Aorta (tissue), 5 donors: ENCODE measurements around the gene DNER. TPM values are rescaled to one million over a fixed set of nuclear protein-coding genes. Genes with fewer than 3 reads are reported as not detected.

Experiments used
- ATAC-seq: fragments of 200-7000 bp; cut with Tn5 transposase; one replicate; pipeline ENCODE4 v1.9.1; 2022; ENCODE audit warnings: moderate library complexity; ENCODE audit not compliant: low FRiP score
- DNase-seq, 2 donors: peaks; one replicate each; pipeline ENCODE4 v3.0.0-alpha.2; 2020
- H3K27ac ChIP-seq, 2 donors: one replicate each; pipeline ENCODE4 v1.5.1; 2013; ENCODE audit warnings: low read length in 2 of 2, mild to moderate bottlenecking in 2 of 2, moderate library complexity in 2 of 2, control low read depth in 1 of 2, inconsistent platforms in 1 of 2, low read depth in 1 of 2
- H3K27me3 ChIP-seq, 2 donors: one replicate each; pipeline ENCODE4 v1.6.1; 2013; ENCODE audit warnings: control low read depth in 1 of 2, low read length in 1 of 2, mild to moderate bottlenecking in 1 of 2, moderate library complexity in 1 of 2; ENCODE audit not compliant: insufficient read depth in 2 of 2, control insufficient read depth in 1 of 2
- H3K36me3 ChIP-seq, 2 donors: one replicate each; pipeline ENCODE4 v1.6.1; 2013; ENCODE audit warnings: control low read depth in 1 of 2, low read length in 1 of 2, mild to moderate bottlenecking in 1 of 2; ENCODE audit not compliant: insufficient read depth in 2 of 2, control insufficient read depth in 1 of 2
- H3K4me1 ChIP-seq, 2 donors: one replicate each; pipeline ENCODE4 v1.6.1; 2013; ENCODE audit warnings: low read length in 2 of 2, control low read depth in 1 of 2, mild to moderate bottlenecking in 1 of 2, moderate library complexity in 1 of 2; ENCODE audit not compliant: insufficient read depth in 2 of 2, control insufficient read depth in 1 of 2
- H3K4me3 ChIP-seq, 2 donors: one replicate each; pipeline ENCODE4 v1.5.1; 2013; ENCODE audit warnings: low read length in 2 of 2, control low read depth in 1 of 2, mild to moderate bottlenecking in 1 of 2
- H3K9me3 ChIP-seq: one replicate; pipeline ENCODE4 v1.6.1; 2013; ENCODE audit warnings: mild to moderate bottlenecking, low read length; ENCODE audit not compliant: control insufficient read depth
- WGBS, 2 donors: extraction: QIAGEN DNeasy Blood & Tissue Kit; methylation state at CpG; one replicate each; pipeline ENCODE4 v1.1.7; 2013; 5-methylcytosine and 5-hydroxymethylcytosine counted together
- intact Hi-C, 2 donors: fragments of 100-400 bp; cut with DNase I; formaldehyde crosslinking; loops; one replicate each; pipeline versions ENCODE4 v1.14.2 to v1.15.0; 2022
- polyA plus RNA-seq, 2 donors: library from polyadenylated mRNA; stranded (reverse); fragments of 200-250 nt; gene quantifications; one replicate each; pipeline ENCODE4 v1.2.3, GENCODE V29; 2013
- total RNA-seq, 2 donors: library from RNA; stranded (reverse); fragmentation: NEBNext Ultra II Directional; extraction: Animal tissue kit (Norgen Biotek cat#: 25700); gene quantifications; one replicate each; pipeline ENCODE4 v1.2.1, GENCODE V29; 2021
- donor health status: healthy with polysubstance abuse.
- donor health status: Bipolar disorder and iron deficiency.
- donor health status: DM: no; HTN: no; CAD: no.
- donor health status: DM: no; HTN: no; CAD: no.
- donor health status: DM: yes; HTN: yes; CAD: no.

The DNER gene
- total and polyA plus RNA-seq, 4 donors = 0.45 to 2.5 (median 1.1) TPM

GRCh38 chr2:229650901-229651300 is 63.5 kb downstream of the DNER start:
- peaks cover 1% of the 10 kb centered on the region for H3K9me3 ChIP-seq

DNA sequence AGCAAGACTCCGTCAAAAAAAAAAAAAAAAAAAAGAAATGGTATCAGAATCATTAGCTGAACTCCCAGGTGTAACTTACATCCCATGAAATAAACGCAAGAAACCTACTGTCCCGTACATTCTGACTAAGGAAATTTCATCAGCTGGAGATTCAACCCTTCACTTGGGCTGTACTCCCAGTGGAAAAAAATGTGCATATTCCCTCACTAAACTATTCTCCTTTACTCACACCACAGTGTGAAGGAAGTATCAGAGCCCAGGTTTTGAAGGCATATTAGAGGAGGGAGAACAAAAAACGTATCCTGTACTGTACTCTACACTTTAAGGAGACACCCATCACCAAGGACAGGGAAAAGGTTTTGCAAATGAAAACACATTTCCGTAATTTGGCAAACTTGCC is 64.3 kb downstream of the DNER start:
- H3K9me3 ChIP-seq = peaks cover 1% of the 10 kb centered on the region
- H3K36me3 ChIP-seq = no peaks in the 10 kb centered on the region
- peaks cover 0 to 2% of the 10 kb centered on the region in 2 donors for H3K27me3 ChIP-seq
- H3K4me3 ChIP-seq = no peak overlapping the region
- H3K4me1 ChIP-seq = no peaks in the 10 kb centered on the region
- WGBS, 2 donors = 86 to 90% methylated on average over 5 of the region's 5 CpGs
- no peak overlapping the region for H3K27ac ChIP-seq
- no peak for DNase-seq
- no peak for ATAC-seq
- intact Hi-C loops = no loop called here

More at GRCh38 chr2:229650901-229651300, 63.5 kb downstream of the DNER start:
- intact Hi-C loops = no loop called here
- no peak for ATAC-seq
- no peaks in the 10 kb centered on the region for H3K4me1 ChIP-seq
- no peaks in the 10 kb centered on the region for H3K36me3 ChIP-seq
- no peak for DNase-seq
- WGBS, 2 donors = 77 to 89% methylated on average over 3 of the region's 3 CpGs
- H3K27me3 ChIP-seq = peaks cover 0 to 2% of the 10 kb centered on the region in 2 donors
- no peak overlapping the region for H3K4me3 ChIP-seq
- no peak overlapping the region for H3K27ac ChIP-seq

GRCh38 chr2:229646186-229646723 is 68.1 kb downstream of the DNER start:
- intact Hi-C loops = no loop called here

DNA sequence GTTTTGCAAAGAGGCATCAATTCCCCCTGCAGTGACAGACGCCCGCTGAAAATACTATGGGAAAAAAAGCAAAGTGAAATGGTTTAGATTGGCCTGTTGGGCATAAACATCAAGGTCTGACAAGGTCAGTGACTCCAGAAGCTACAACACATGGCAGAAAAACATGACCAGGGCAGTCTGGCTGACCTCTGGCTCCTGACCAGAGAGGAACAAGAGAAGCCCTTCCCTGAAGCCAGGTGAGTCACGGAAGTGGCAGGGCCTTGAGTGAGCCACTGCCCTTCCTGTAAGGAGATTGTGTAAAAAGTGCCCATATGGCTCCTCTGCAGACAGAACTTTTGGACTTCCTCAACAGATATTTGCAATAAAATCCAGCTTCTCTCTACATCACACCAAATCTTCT is 72.0 kb downstream of the DNER start:
- Histone ChIP-seq H3K4me1 (no peaks in the 10 kb centered on the region), H3K27ac (no peak overlapping the region), H3K4me3 (no peak overlapping the region), H3K36me3 (no peaks in the 10 kb centered on the region), H3K27me3 (no peaks in the 10 kb centered on the region), H3K9me3 (no peaks in the 10 kb centered on the region)
- DNase-seq = no peak
- 69 to 82% methylated on average over 3 of the region's 3 CpGs for WGBS, 2 donors
- ATAC-seq = no peak
- intact Hi-C loops = no loop called here

More at GRCh38 chr2:229646186-229646723, 68.1 kb downstream of the DNER start:
- DNase-seq (no peak), ATAC-seq (no peak)
- H3K27ac ChIP-seq = no peak overlapping the region
- H3K36me3 ChIP-seq = no peaks in the 10 kb centered on the region
- 74 to 76% methylated on average over 4 of the region's 4 CpGs for WGBS, 2 donors
- H3K9me3 ChIP-seq = no peaks in the 10 kb centered on the region
- H3K4me1 ChIP-seq = no peaks in the 10 kb centered on the region
- H3K27me3 ChIP-seq = peaks cover 0 to 2% of the 10 kb centered on the region in 2 donors
- H3K4me3 ChIP-seq = no peak overlapping the region

- ATAC-seq (no peak), DNase-seq (no peak)
- H3K9me3 ChIP-seq = no peaks in the 10 kb centered on the region
- H3K27me3 ChIP-seq = no peaks in the 10 kb centered on the region
- 43 to 45% methylated on average over 3 of the region's 3 CpGs for WGBS, 2 donors
- no peak overlapping the region for H3K27ac ChIP-seq
- intact Hi-C loops = no loop called here
- H3K4me1 ChIP-seq = no peaks in the 10 kb centered on the region
- H3K4me3 ChIP-seq = no peak overlapping the region
- no peaks in the 10 kb centered on the region for H3K36me3 ChIP-seq
These were observed 72.7 kb downstream of the DNER start for GRCh38 chr2:229641676-229642075.

- Histone ChIP-seq H3K4me1 (no peaks in the 10 kb centered on the region), H3K27me3 (no peaks in the 10 kb centered on the region), H3K36me3 (no peaks in the 10 kb centered on the region), H3K27ac (no peak overlapping the region), H3K4me3 (no peak overlapping the region), H3K9me3 (peaks cover 2% of the 10 kb centered on the region)
- DNase-seq = no peak
- 89 to 90% methylated on average over 4 of the region's 4 CpGs for WGBS, 2 donors
- ATAC-seq = no peak
- intact Hi-C loops = no loop called here
These were observed 73.7 kb downstream of the DNER start for GRCh38 chr2:229640636-229641035.

- intact Hi-C loops = no loop called here
- no peak for ATAC-seq
These were observed 77.8 kb downstream of the DNER start for GRCh38 chr2:229636571-229636970.

GRCh38 chr2:229635371-229635680 is 79.0 kb downstream of the DNER start:
- DNase-seq (no peak), ATAC-seq (no peak)
- H3K4me1 ChIP-seq = no peaks in the 10 kb centered on the region
- no peak overlapping the region for H3K4me3 ChIP-seq
- H3K36me3 ChIP-seq = no peaks in the 10 kb centered on the region
- H3K27me3 ChIP-seq = no peaks in the 10 kb centered on the region
- 53 to 62% methylated on average over 1 of the region's 1 CpG for WGBS, 2 donors
- H3K9me3 ChIP-seq = peaks cover 2% of the 10 kb centered on the region
- intact Hi-C loops = no loop called here
- no peak overlapping the region for H3K27ac ChIP-seq

More at GRCh38 chr2:229636571-229636970, 77.8 kb downstream of the DNER start:
- DNase-seq = no peak
- no peaks in the 10 kb centered on the region for H3K4me1 ChIP-seq
- H3K27ac ChIP-seq = no peak overlapping the region
- H3K36me3 ChIP-seq = no peaks in the 10 kb centered on the region
- no peak overlapping the region for H3K4me3 ChIP-seq
- H3K27me3 ChIP-seq = no peaks in the 10 kb centered on the region
- H3K9me3 ChIP-seq = peaks cover 2% of the 10 kb centered on the region

GRCh38 chr2:229634601-229635370 is 79.6 kb downstream of the DNER start:
- WGBS, 2 donors = 15 to 26% methylated on average over 9 of the region's 9 CpGs
- DNase-seq (no peak), ATAC-seq (no peak)
- Histone ChIP-seq H3K27ac (no peak overlapping the region), H3K4me3 (no peak overlapping the region), H3K36me3 (no peaks in the 10 kb centered on the region), H3K4me1 (no peaks in the 10 kb centered on the region), H3K27me3 (no peaks in the 10 kb centered on the region), H3K9me3 (peaks cover 2% of the 10 kb centered on the region)
- intact Hi-C loops = no loop called here
